GM21723 (cell line): Measurements from ENCODE around the gene SPEF1.
A peak's percentile ranks its signal among the peaks of the same experiment; 100 is the strongest.
"Not testable (repeated sequence)": the region's sequence is repeated elsewhere in the genome, so short reads cannot be mapped to it uniquely, and the experiment has no call there.

Experiments
- ATAC-seq: cut with Tn5 transposase; IDR thresholded peaks from one replicate; pipeline ENCODE4 v1.9.1; 2021; ENCODE audit warnings: mild to moderate bottlenecking, moderate library complexity; ENCODE audit not compliant: unreplicated experiment

SPEF1 gene

GRCh38 chr20:3781153-3781910 lies at the start of gene SPEF1:
Gene SPEF1 (minus strand): TSS chr20:3781448. CDS start chr20:3781287, 161 bp downstream.
- peak; percentile 73 for ATAC-seq

- ATAC-seq = not testable (repeated sequence)
Measured at GRCh38 chr20:3829891-3830290, 48.6 kb upstream of the SPEF1 start.

- no peak for ATAC-seq
Measured at GRCh38 chr20:3828798-3829197, 47.5 kb upstream of the SPEF1 start.

GRCh38 chr20:3826420-3826819 lies 45.2 kb upstream of the SPEF1 start:
- no peak for ATAC-seq

- ATAC-seq = no peak
Measured at GRCh38 chr20:3825526-3825925, 44.3 kb upstream of the SPEF1 start.

- ATAC-seq = no peak
Measured at GRCh38 chr20:3823881-3824280, 42.6 kb upstream of the SPEF1 start.

GRCh38 chr20:3821996-3822395 lies 40.7 kb upstream of the SPEF1 start:
- no peak for ATAC-seq

- no peak for ATAC-seq
Measured at GRCh38 chr20:3820901-3821727, 39.9 kb upstream of the SPEF1 start.

- peak; percentile 77 for ATAC-seq
Measured at GRCh38 chr20:3820048-3820900, 39.0 kb upstream of the SPEF1 start, which contains the start of gene AP5S1. Gene AP5S1 (plus strand): TSS chr20:3820547. CDS start chr20:3822118, 1,571 bp downstream.

- ATAC-seq = no peak
Measured at GRCh38 chr20:3819411-3820047, 38.3 kb upstream of the SPEF1 start.

- ATAC-seq = no peak
Measured at GRCh38 chr20:3818155-3819151, 37.2 kb upstream of the SPEF1 start.

- no peak for ATAC-seq
Measured at GRCh38 chr20:3815703-3816315, 34.6 kb upstream of the SPEF1 start.

- no peak for ATAC-seq
Measured at GRCh38 chr20:3814928-3815495, 33.8 kb upstream of the SPEF1 start.

GRCh38 chr20:3813848-3814581 lies 32.8 kb upstream of the SPEF1 start:
- ATAC-seq = no peak

- ATAC-seq = no peak
Measured at GRCh38 chr20:3812975-3813847, 32.0 kb upstream of the SPEF1 start.

- no peak for ATAC-seq
Measured at GRCh38 chr20:3812259-3812681, 31.0 kb upstream of the SPEF1 start.
